Mononuclear cell (primary cell): ENCODE measurements around the gene PPP1R11. TPM values are rescaled to one million over a fixed set of nuclear protein-coding genes. Genes with fewer than 3 reads are reported as not detected.

ENCODE experiments used
- H3K27me3 ChIP-seq: 2 replicates; pipeline ENCODE4 v1.6.0; 2011; ENCODE audit warnings: low read length, control low read depth; ENCODE audit not compliant: insufficient read depth
- H3K4me1 ChIP-seq: 2 replicates; pipeline ENCODE4 v1.5.1; 2011; ENCODE audit warnings: mild to moderate bottlenecking, low read length, control low read depth; ENCODE audit not compliant: insufficient read depth
- H3K4me3 ChIP-seq: 2 replicates; pipeline ENCODE4 v1.5.1; 2011; ENCODE audit warnings: mild to moderate bottlenecking, low read length, moderate library complexity
- H3K9me3 ChIP-seq: 2 replicates; pipeline ENCODE4 v1.5.1; 2011; ENCODE audit warnings: low read depth, mild to moderate bottlenecking, control low read depth, low read length
- total RNA-seq: library from RNA; depleted of rRNA; stranded (reverse); fragments of >200 nt; gene quantifications from one replicate; pipeline ENCODE4 v1.2.3, GENCODE V29; 2012

The PPP1R11 gene
- total RNA-seq, 1 donor = 29.0 TPM

DNA sequence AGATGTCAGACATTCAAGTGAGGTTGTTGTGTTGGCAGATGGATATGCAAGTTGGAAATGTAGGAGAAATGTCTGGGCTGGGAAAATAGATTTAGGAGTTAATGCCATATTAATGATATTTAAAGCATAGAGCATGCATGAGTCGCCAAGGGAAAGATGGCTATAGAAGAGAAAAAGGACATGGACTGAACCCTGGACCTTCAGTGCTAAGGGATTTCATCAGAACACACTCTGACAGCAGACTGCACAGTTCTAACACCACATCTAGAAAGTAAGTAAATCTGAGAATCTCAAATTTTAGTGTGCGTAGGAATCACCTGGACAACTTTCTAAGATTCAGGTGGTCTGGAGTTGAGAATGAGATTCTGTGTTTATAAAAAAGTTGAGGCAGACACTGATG is 23.3 kb upstream of the PPP1R11 start:
- H3K9me3 ChIP-seq = no peaks in the 10 kb centered on the region
- H3K27me3 ChIP-seq = no peaks in the 10 kb centered on the region
- H3K4me1 ChIP-seq = peaks cover 7% of the 10 kb centered on the region
- H3K4me3 ChIP-seq = no peak overlapping the region

DNA sequence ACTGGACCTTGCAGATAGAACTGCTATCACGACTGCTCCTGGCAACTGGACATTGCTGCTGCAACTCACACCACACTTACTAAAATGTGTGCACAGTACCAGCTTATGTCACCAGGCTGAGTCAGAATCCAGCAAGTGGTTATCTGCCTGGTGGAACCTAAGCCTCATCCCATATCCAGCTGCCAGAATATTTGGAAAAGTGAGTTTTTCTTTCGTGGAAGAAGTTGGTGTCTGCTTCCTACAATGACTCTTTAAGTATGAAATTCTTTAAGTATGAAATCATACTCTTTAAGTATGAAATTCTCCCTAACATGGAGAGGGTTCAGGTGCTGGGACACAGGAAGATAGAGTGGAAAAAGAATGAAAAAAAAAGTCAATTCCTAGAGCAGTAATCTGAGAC is 22.4 kb upstream of the PPP1R11 start:
- Histone ChIP-seq H3K4me1 (peaks cover 7% of the 10 kb centered on the region), H3K27me3 (no peaks in the 10 kb centered on the region), H3K9me3 (no peaks in the 10 kb centered on the region), H3K4me3 (no peak overlapping the region)

DNA sequence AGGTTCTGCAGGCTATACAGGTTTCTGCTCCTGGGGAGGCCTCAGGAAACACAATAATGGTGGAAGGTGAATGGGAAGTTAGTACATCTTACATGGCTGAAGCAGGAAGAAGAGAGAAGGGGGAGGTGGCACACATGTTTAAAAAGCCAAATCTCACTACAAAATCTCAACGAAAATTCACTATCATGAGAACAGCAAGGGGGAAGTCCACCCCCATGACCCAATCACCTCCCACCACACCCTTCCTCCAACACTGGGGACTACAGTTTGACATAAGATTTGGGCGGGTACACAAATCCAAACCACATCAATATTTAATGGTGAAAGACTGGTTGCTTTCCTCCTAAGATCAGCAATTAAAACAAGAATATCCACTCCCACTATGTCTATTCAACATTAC is 19.8 kb upstream of the PPP1R11 start:
- H3K27me3 ChIP-seq = no peaks in the 10 kb centered on the region
- H3K4me1 ChIP-seq = peaks cover 7% of the 10 kb centered on the region
- H3K9me3 ChIP-seq = no peaks in the 10 kb centered on the region
- no peak overlapping the region for H3K4me3 ChIP-seq

DNA sequence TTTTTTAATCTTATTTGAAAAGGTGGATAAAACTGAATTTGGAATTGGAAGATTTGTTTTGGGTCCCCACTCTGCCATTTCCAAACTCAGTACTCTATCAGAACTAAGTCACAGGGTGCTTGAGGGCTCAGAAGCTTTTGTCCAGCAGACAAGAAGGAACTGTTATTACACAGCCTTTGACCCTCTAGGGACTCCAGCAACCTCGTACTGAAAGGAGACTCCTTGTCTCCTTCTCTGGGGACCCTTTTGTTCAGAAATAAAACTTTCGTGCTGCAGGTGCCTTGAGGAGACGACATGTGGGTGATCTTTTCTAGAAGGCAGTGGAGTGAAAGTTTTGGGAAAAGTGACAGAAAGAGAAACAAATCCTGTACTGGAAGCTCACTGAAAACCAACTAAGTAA is 13.3 kb upstream of the PPP1R11 start:
- Histone ChIP-seq H3K9me3 (no peaks in the 10 kb centered on the region), H3K27me3 (no peaks in the 10 kb centered on the region), H3K4me3 (no peak overlapping the region), H3K4me1 (no peaks in the 10 kb centered on the region)

DNA sequence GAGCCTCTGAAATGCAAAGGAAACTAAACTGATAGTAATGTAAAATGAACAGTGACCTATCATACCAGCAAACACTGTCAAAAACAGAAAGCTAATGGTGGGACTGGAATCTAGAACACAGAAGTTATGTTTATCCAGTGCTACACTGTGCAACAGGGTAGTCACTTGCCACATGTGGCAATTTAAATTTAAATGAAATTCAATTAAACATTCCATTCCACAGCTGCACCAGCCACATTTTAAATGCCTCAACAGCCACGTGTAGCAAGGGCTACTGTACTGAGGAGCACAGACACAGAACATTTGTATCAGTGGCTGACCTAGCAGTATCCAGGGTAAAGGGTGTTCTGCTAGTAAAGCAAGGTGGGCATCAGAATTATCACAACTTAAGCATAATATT is 11.5 kb upstream of the PPP1R11 start:
- Histone ChIP-seq H3K9me3 (no peaks in the 10 kb centered on the region), H3K27me3 (no peaks in the 10 kb centered on the region), H3K4me3 (no peak overlapping the region), H3K4me1 (peaks cover 8% of the 10 kb centered on the region)

DNA sequence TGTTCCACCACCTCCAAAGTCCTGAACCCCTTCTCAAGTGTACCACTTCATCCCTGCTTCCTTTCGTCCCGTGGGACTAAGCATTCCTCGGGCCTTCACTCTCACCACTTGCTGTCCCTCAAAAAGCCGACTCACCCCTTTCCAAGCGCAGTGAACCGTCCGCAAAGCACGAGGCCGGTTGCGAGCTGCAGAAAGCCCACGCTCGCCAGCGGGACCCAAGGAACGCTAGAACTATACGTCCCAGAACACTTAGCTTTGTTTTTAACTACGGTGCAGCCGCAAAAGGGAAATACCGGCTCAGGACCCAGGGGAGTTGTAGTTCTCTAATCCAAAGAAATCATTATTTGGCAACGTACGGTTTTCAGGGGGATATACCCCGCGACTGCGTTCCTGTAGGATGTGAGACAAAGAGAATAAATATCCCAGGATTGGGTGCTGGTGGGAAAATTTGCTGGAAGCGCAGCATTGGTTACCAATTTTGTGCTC is 6.3 kb upstream of the PPP1R11 start:
- no peaks in the 10 kb centered on the region for H3K27me3 ChIP-seq
- H3K4me1 ChIP-seq = peaks cover 25% of the 10 kb centered on the region
- H3K9me3 ChIP-seq = no peaks in the 10 kb centered on the region
- H3K4me3 ChIP-seq = peak overlapping the region; percentile 79

DNA sequence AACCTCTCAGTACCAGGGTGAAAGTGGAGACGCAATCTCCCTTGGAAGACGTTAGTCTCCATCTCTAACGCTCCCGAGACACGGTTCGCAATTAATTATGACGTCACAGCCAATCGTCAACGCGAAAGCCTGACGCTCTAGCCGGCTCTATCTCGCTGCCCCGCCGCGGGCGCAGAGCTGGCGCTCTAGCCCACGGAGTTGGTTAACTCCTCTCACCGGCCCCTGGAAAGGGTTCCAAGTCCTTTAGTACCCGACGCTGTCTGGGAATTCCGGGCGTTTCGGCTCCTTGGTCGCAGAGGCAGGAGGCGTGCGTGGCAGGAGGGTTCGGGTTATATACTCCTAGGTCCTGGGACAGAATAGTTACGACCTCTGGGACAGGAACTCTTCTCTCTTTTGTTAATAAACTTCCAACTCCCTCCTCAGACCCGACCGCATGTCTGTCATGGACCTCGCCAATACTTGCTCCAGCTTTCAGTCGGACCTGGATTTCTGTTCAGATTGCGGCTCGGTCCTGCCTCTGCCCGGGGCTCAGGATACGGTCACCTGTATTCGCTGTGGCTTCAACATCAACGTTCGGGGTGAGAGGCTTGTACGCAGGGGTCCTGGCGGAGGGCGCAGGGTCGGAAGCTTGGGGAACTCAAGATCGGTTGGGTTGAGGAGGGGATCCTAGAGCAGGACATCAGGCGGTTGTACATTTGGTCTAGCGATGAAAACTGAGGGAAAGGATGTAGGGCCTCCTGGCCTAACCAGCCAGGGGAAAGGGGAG is 5.7 kb upstream of the PPP1R11 start, which contains the start of gene POLR1H:
POLR1H (plus strand) TSS at position 174 of the 766 bp plus-strand sequence; CDS start at position 434, 260 bp downstream.
- Histone ChIP-seq H3K9me3 (no peaks in the 10 kb centered on the region), H3K4me3 (peak within 1 kb of the TSS; percentile 79), H3K27me3 (no peaks in the 10 kb centered on the region), H3K4me1 (peaks cover 31% of the 10 kb centered on the region)

DNA sequence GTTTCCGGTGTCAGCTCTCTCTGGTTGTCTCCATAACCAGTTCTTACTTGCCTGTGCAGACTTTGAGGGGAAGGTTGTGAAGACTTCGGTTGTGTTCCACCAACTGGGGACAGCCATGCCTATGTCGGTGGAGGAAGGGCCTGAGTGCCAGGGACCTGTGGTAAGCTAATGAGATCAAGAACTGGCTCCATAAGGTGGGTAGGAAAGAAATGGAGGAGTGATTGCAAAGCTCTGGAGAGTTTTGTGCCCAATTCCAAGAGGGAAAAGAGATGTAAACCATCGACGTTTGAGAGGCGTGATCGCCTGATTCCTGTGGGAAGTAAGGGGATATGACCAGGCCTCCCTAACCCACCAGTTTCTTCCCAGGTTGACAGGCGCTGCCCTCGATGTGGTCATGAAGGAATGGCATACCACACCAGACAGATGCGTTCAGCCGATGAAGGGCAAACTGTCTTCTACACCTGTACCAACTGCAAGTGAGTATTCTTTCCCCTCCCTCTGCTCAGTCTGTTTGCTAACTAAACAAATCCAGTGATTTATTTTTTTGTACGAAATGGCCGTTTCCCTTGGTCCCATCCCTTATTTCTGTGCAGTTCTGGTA is 5.0 kb upstream of the PPP1R11 start:
- peaks cover 32% of the 10 kb centered on the region for H3K4me1 ChIP-seq
- no peaks in the 10 kb centered on the region for H3K9me3 ChIP-seq
- no peaks in the 10 kb centered on the region for H3K27me3 ChIP-seq
- peak overlapping the region; percentile 79 for H3K4me3 ChIP-seq

DNA sequence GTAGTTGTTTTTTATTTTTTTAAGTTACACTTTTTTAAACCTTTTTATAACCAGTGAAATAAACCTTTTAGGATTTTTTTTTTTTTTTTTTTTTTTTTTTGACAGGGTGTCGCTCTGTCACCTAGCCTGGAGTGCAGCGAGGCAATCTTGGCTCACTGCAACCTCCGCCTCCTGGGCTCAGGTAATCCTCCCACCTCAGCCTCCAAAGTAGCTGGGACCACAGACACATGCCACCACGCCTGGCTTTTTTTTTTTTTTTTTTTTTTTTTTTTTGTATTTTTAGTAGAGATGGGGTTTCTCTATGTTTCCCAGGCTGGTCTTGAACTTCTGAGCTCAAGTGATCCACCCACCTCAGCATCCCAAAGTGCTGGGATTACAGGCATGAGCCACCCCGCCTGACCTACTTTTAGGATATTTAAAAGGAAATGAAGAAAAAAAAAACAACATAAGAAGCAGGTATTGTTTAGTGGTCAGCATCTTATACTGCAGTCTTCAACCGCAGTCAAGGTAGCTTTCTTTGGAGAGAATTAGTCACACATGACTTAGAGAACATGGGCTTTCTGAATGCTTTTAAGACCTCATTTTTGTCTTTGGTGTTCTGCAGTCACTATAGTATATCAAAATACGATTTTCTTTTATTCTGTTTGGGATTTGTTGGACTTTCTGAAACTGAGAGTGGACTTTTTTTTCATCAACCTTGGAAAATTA is 4.4 kb upstream of the PPP1R11 start:
- no peaks in the 10 kb centered on the region for H3K9me3 ChIP-seq
- no peaks in the 10 kb centered on the region for H3K27me3 ChIP-seq
- H3K4me3 ChIP-seq = no peak overlapping the region
- H3K4me1 ChIP-seq = peaks cover 35% of the 10 kb centered on the region

DNA sequence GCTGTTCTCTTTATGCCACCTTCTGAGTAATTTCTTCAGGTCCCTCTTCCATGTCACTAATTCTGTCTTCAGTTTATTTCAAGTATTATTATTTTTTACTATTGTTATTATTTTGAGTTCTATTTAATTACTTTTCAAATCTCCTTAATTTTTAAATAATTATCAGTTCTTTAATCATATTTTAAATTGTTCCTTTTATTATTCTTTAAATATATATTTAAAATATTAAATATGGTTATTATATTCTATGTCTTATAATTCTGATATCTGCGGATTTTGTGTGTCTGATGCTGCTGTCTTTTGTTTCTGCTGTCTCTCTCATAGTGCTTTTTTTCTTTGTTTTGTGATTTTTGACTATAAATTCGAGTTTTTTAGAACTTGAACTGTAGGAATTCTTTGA is 3.7 kb upstream of the PPP1R11 start:
- no peaks in the 10 kb centered on the region for H3K27me3 ChIP-seq
- H3K9me3 ChIP-seq = no peaks in the 10 kb centered on the region
- no peak overlapping the region for H3K4me3 ChIP-seq
- H3K4me1 ChIP-seq = peaks cover 42% of the 10 kb centered on the region

DNA sequence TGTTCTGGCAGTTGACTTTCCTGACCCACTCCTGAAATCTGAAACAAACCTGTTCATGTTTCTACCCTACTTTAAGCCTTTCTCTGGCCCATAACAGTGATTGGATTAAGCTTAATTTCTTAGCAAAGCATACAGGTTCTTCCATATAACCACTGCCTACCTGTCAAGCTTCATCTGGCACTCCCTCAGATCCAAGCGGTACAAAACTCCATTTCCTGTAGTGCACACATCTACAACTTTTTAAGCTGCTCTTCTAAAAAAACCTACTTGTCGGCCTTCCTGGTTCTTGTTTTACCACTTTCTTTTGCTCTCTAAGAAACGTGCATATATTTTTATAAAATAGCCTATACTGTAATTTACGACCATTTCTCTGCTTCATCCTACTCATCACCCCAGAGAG is 916 bp upstream of the PPP1R11 start:
- H3K4me1 ChIP-seq = peaks cover 37% of the 10 kb centered on the region
- no peaks in the 10 kb centered on the region for H3K27me3 ChIP-seq
- H3K9me3 ChIP-seq = no peaks in the 10 kb centered on the region
- H3K4me3 ChIP-seq = peak overlapping the region; percentile 74

DNA sequence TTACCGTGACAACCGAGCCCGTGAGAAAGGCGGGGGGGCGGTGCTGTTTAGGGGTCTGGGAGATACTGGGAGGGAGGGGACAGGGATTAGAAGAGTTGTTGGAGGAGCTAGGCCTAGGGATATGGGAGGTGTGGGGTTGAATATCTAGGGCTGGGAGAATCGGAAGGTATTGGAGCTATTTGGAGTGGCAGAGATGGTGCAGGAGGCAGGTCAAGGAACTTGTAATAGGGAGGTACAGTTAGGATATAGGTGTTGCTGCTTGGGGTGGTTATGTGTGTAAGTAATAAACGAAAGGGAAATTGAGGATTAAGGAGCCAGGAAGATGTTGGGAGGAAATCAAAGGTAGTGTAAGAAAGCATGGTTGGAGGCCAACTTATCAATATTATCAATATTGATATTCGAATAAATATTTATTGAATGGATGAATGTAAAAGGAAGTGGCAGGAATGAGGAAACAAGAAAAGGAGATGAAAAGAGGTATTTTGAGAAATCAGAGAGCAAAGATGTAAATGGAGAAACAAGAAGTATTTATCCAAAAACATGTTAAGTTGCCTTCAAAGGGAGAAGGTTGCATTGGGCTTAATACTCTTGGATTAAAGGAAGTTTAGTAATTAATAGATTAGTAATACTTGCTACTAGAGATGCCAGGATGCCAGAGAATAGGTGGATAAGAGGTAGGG is 602 bp downstream of the PPP1R11 start:
- peak overlapping the region; percentile 74 for H3K4me3 ChIP-seq
- peaks cover 10% of the 10 kb centered on the region for H3K27me3 ChIP-seq
- peaks cover 26% of the 10 kb centered on the region for H3K4me1 ChIP-seq
- H3K9me3 ChIP-seq = no peaks in the 10 kb centered on the region

DNA sequence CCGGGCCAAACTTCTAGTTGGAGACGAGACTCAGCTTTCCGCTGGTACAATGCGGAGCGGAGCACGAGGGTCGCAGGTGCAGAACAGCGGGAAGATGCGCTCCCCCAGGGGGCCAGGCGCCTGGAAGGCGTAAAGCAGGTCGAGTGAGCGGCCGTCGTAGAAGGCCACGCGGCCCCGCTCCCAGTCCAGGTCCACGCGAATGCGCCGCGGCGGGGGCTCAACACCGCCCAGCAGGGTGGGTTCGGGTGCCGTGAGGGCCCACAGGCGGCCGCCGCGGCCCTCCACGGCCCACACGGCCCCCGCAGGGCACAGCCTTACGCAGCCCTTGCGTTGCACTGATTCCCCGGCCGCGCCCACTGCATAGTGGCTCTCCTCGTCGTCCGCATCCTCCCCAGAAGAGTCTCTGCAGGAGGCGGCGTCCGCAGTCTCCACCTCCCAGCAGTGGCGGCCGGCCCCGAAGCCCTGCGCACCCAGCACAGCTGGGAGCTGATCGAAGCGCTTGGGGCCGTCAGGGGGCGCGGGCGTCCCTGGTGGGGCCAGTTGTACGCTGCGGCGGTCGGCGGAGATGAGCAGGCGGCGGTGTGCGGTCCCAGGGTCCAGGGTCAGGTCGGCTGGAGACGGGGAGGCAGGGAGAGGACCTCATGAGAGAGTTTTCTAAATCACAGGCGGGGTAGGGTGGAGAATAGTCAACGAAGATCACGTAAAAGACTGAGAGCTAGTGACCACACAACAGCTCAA is 4.3 kb downstream of the PPP1R11 start:
- peaks cover 33% of the 10 kb centered on the region for H3K4me1 ChIP-seq
- no peak overlapping the region for H3K4me3 ChIP-seq
- peaks cover 47% of the 10 kb centered on the region for H3K27me3 ChIP-seq
- no peaks in the 10 kb centered on the region for H3K9me3 ChIP-seq

DNA sequence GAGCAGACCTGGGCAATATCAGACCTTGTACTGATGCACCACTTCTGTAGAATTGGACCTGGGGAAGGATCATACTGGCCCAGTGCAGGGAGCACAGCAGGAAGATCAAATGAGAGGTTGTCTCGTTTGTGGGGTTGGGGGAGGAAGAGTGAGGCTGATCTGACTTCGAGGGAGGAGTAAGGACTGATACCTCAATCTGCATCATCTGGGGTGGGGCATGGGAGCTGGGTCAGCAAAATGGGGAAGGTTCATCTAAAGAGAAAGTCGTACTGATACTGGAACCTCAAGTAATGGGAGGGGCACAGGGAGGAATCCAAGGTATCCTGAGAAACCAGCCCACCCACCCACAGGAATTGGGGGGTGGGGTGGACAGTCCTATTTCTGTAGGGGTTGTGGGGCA is 4.9 kb downstream of the PPP1R11 start:
- Histone ChIP-seq H3K4me1 (peaks cover 32% of the 10 kb centered on the region), H3K4me3 (no peak overlapping the region), H3K27me3 (peaks cover 53% of the 10 kb centered on the region), H3K9me3 (no peaks in the 10 kb centered on the region)
